Naive B cell (primary cell): Measurements from ENCODE around the gene INTS1. TPM values are rescaled to one million over a fixed set of nuclear protein-coding genes. Genes with fewer than 3 reads are reported as not detected.

Experiments
- ATAC-seq, 2 donors: fragments of 150-1000 bp; cut with Tn5 transposase; 2 replicates each; pipeline ENCODE4 v1.10.0; 2021; ENCODE audit warnings: low read depth in 2 of 2, mild to moderate bottlenecking in 2 of 2, moderate library complexity in 2 of 2
- DNase-seq: peaks from one replicate; pipeline ENCODE4 v3.0.0; 2022
- H3K27ac Mint-ChIP-seq, 6 donors: one replicate each; pipeline ENCODE4 v1.8.0; 2020 to 2022; ENCODE audit warnings: mild to moderate bottlenecking in 6 of 6, mixed read lengths in 6 of 6, moderate library complexity in 5 of 6, inconsistent platforms in 2 of 6
- H3K27me3 Mint-ChIP-seq, 3 donors: one replicate each; pipeline ENCODE4 v1.8.0; 2021 to 2022; ENCODE audit warnings: mixed read lengths in 3 of 3, mild to moderate bottlenecking in 1 of 3
- H3K36me3 Mint-ChIP-seq, 2 donors: one replicate each; pipeline ENCODE4 v1.8.0; 2020 to 2022; ENCODE audit warnings: mixed read lengths in 2 of 2, inconsistent platforms in 1 of 2, mild to moderate bottlenecking in 1 of 2
- H3K4me1 Mint-ChIP-seq, 3 donors: one replicate each; pipeline ENCODE4 v1.8.0; 2020 to 2022; ENCODE audit warnings: mixed read lengths in 3 of 3, inconsistent platforms in 1 of 3, mild to moderate bottlenecking in 1 of 3, moderate library complexity in 1 of 3
- H3K4me3 Mint-ChIP-seq, 8 donors: one replicate each; pipeline ENCODE4 v1.8.0; 2020 to 2022; ENCODE audit warnings: mild to moderate bottlenecking in 8 of 8, mixed read lengths in 8 of 8, moderate library complexity in 8 of 8, inconsistent platforms in 2 of 8
- H3K9me3 Mint-ChIP-seq, 7 donors: one replicate each; pipeline ENCODE4 v1.8.0; 2020 to 2022; ENCODE audit warnings: mixed read lengths in 7 of 7, mild to moderate bottlenecking in 5 of 7, inconsistent platforms in 2 of 7, moderate library complexity in 1 of 7
- polyA plus RNA-seq, 6 donors: library from polyadenylated mRNA; unstranded; fragments of 300-500 nt; fragmentation: Illumina TruSeq; gene quantifications; one replicate each; pipeline ENCODE4 v1.2.3, GENCODE V29; 2021; ENCODE audit warnings: low read depth in 6 of 6

INTS1 gene
- polyA plus RNA-seq, 6 donors from 2014 or later = 3.0 to 26.7 (median 11.7) TPM

DNA sequence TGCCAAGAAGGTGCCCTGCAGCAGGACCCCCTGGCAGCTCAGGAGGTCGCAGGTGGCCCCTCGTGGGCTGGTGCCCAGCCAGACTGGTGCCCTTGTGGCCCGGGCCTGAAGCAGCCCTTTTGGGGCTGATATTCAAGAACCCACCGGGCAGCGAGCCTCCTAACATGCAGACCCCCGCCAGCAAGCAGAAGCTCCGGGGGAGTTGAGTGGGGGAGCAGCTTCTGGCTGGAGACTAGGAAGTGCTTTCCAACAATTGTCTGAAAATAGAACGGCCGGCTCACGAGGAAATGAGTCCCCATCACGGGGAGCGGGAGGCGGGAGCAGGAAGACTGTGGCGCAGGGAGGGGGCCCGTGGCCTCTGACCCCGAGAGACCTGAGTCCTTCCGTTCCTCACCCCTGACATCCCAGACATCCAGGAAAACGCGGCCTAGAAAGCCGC lies 9.5 kb upstream of the INTS1 start:
- ATAC-seq (no peak), DNase-seq (no peak)
- Mint-ChIP-seq H3K36me3 (no peaks in the 10 kb centered on the region), H3K27me3 (no peaks in the 10 kb centered on the region), H3K9me3 (peaks cover 0 to under 1% (median 0%) of the 10 kb centered on the region in 7 donors), H3K4me1 (peaks cover 21 to 53% (median 45%) of the 10 kb centered on the region in 3 donors), H3K27ac (peak overlapping the region in 4 of 6 donors; percentile 76 to 93 (median 87)), H3K4me3 (peak overlapping the region in 7 of 8 donors; percentile 58 to 87 (median 82))

GRCh38 chr7:1512781-1513656 lies 8.8 kb upstream of the INTS1 start:
- Mint-ChIP-seq H3K4me1 (peaks cover 25 to 58% (median 51%) of the 10 kb centered on the region in 3 donors), H3K36me3 (no peaks in the 10 kb centered on the region), H3K4me3 (peak overlapping the region; percentile 58 to 87 (median 84)), H3K27me3 (no peaks in the 10 kb centered on the region), H3K27ac (peak overlapping the region in 5 of 6 donors; percentile 44 to 93 (median 84)), H3K9me3 (no peaks in the 10 kb centered on the region)
- DNase-seq = peak; percentile 75
- ATAC-seq = peak; percentile 88 to 90

DNA sequence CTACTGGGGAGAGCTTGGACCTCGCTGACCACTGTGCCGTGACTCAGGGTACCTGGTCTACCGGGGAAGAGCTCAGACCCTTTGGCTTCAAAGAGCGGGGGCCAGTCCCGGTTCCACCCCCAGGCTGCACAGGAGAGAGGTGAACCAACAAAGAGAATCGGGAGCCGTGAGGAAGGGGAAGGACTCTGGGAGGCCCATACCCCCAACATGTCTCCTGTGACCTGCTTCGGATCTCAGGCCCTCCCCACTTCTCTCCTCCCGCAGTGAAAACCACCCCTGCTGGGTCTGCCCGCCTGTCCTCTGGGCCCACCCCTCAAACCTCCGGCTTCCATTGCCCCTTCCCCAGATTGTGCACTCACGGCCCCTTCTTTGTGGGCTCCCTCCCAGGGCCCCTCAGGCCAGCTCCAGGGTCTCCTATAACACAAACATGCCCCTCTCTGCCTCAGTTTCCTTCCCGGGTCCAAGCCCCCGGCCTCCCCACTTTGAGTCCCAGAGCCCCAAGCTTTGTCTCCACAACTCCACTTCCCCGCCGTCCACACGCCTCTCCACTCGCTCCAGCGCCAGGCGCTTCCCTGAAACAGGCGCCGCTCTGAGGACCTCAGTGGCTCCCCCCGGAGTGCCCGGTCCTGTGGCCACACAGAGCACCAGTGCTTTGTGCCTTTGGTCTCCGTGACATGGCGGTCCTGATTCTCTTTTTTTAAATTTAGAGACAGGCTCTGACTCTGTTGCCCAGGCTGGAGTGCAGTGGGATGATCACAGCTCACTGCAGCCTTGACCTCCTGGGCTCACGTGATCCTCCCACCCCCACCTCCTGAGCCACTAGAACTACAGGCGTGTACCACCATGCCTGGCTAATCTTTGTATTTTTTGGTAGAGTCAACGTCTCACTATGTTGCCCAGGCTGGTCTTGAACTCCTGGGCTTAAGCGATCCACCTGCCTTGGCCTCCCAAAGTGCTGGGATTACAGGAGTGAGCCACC lies 7.5 kb upstream of the INTS1 start:
- H3K4me3 Mint-ChIP-seq = peak overlapping the region in 7 of 8 donors; percentile 58 to 86 (median 81)
- H3K36me3 Mint-ChIP-seq = no peaks in the 10 kb centered on the region
- peaks cover 29 to 68% (median 57%) of the 10 kb centered on the region in 3 donors for H3K4me1 Mint-ChIP-seq
- no peak for ATAC-seq
- no peaks in the 10 kb centered on the region for H3K9me3 Mint-ChIP-seq
- H3K27me3 Mint-ChIP-seq = no peaks in the 10 kb centered on the region
- H3K27ac Mint-ChIP-seq = peak overlapping the region; percentile 57 to 97 (median 88)
- no peak for DNase-seq

DNA sequence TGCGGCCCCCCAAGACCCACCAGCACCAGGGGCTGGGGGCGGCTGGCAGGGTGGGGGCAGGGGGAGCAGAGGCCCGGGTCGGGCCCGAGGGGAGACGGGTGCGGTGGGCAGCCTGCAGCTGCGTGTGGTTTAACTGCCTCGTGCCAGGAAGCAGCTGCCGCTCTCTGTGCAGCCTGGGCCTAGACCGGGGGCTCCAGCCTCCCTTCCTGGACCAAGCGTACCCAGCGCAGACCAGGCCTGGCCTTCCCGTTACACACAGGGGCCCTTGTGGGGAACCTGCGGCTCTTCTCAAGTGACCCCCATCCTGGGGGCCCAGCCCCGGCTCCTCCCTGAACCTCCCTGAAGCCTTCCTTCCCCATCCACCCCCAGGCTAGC lies 6.6 kb upstream of the INTS1 start:
- Mint-ChIP-seq H3K36me3 (no peaks in the 10 kb centered on the region), H3K27ac (peak overlapping the region in 5 of 6 donors; percentile 60 to 97 (median 84)), H3K4me3 (peak overlapping the region in 6 of 8 donors; percentile 12 to 81 (median 62)), H3K4me1 (peaks cover 34 to 75% (median 64%) of the 10 kb centered on the region in 3 donors), H3K9me3 (no peaks in the 10 kb centered on the region), H3K27me3 (no peaks in the 10 kb centered on the region)
- ATAC-seq (peak; percentile 9 to 16), DNase-seq (peak; percentile 49)

DNA sequence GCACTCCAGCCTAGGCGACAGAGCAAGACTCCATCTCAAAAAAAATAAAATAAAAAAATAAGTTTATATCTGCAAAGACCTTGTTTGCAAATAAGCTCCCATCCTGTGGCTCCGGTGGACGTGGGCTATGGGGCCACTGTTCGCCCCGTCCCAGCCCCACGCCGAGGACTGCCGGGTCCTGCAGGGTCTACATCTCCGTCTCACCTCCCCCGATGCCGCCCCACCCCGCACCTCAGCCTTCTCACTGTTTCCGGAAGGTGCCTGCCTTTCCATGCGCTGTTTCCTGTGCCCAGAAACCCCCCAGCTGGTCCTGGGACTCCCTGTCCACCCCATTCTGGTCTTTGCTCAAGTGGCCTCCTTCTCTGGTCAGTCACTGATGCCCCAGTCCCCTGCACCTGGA lies 5.0 kb upstream of the INTS1 start:
- no peaks in the 10 kb centered on the region for H3K9me3 Mint-ChIP-seq
- no peaks in the 10 kb centered on the region for H3K27me3 Mint-ChIP-seq
- H3K4me1 Mint-ChIP-seq = peaks cover 40 to 75% (median 70%) of the 10 kb centered on the region in 3 donors
- no peaks in the 10 kb centered on the region for H3K36me3 Mint-ChIP-seq
- ATAC-seq (no peak), DNase-seq (no peak)
- peak overlapping the region in 2 of 8 donors; percentile 39 to 71 for H3K4me3 Mint-ChIP-seq
- peak overlapping the region in 1 of 6 donors; percentile 63 for H3K27ac Mint-ChIP-seq

- Mint-ChIP-seq H3K27ac (peak overlapping the region; percentile 44 to 92 (median 73)), H3K27me3 (no peaks in the 10 kb centered on the region), H3K36me3 (no peaks in the 10 kb centered on the region), H3K4me3 (peak overlapping the region in 5 of 8 donors; percentile 32 to 78 (median 58)), H3K9me3 (no peaks in the 10 kb centered on the region), H3K4me1 (peaks cover 41 to 68% (median 62%) of the 10 kb centered on the region in 3 donors)
- DNase-seq = no peak
- ATAC-seq = no peak
These were observed 4.1 kb upstream of the INTS1 start for GRCh38 chr7:1508277-1508758.

DNA sequence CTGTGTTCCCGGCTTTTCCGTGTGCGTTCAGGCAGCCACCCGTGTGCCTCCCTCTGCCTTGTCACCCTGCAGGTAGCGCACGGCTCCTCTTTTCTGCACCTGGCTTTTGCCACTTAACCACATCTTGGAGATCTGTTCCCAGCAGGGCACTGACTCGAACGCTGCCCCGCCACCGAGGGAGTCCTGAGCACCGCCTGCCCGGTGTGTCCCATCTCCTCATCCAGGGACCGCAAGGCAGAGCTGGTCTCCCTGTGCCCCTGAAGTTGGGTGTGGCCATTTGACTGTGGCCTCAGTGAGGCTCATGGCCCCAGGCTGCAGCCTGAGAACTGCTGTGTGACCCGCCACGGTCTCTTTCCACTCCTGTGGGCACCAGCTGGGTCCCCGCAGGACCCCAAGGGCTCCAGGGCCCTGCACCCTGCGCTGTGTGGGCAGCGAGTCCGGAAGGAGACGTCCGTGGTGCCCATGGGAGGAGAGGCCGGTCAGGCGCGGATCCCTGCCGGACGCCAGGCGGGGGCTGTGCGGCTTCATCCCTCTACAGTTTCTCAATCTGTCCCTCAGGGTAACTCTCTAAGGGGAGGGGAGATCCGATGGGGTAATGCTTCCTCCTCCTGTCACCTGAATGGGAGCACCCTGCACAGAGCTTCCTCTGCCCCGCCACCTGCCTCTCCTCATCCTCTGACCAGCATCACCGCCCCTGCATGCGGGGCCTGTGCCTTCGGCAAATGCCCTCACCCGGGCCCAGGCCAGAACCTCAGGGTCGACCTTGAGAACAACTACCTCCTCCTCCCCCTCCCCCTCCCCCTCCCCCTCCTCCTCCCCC lies 1.8 kb upstream of the INTS1 start:
- DNase-seq = peak; percentile 33
- Mint-ChIP-seq H3K27ac (peak overlapping the region in 5 of 6 donors; percentile 59 to 92 (median 90)), H3K27me3 (no peaks in the 10 kb centered on the region), H3K4me1 (peaks cover 38 to 65% (median 57%) of the 10 kb centered on the region in 3 donors), H3K9me3 (no peaks in the 10 kb centered on the region), H3K36me3 (peaks cover 0 to under 1% of the 10 kb centered on the region in 2 donors), H3K4me3 (peak overlapping the region; percentile 76 to 90 (median 84))
- ATAC-seq = peak in 1 of 2 donors; percentile 11

GRCh38 chr7:1503390-1503789 lies 799 bp downstream of the INTS1 start:
- ATAC-seq (no peak), DNase-seq (no peak)
- peaks cover 40 to 57% (median 47%) of the 10 kb centered on the region in 3 donors for H3K4me1 Mint-ChIP-seq
- H3K36me3 Mint-ChIP-seq = peaks cover 0 to 7% of the 10 kb centered on the region in 2 donors
- H3K27me3 Mint-ChIP-seq = no peaks in the 10 kb centered on the region
- H3K4me3 Mint-ChIP-seq = peak overlapping the region; percentile 83 to 93 (median 88)
- H3K9me3 Mint-ChIP-seq = no peaks in the 10 kb centered on the region
- H3K27ac Mint-ChIP-seq = peak overlapping the region in 5 of 6 donors; percentile 50 to 87 (median 79)

GRCh38 chr7:1502845-1503244 lies 1.3 kb downstream of the INTS1 start:
- H3K36me3 Mint-ChIP-seq = peaks cover 0 to 7% of the 10 kb centered on the region in 2 donors
- H3K4me3 Mint-ChIP-seq = peak overlapping the region; percentile 83 to 93 (median 88)
- H3K4me1 Mint-ChIP-seq = peaks cover 39 to 56% (median 43%) of the 10 kb centered on the region in 3 donors
- no peaks in the 10 kb centered on the region for H3K27me3 Mint-ChIP-seq
- ATAC-seq = no peak
- peak overlapping the region in 5 of 6 donors; percentile 24 to 88 (median 75) for H3K27ac Mint-ChIP-seq
- H3K9me3 Mint-ChIP-seq = no peaks in the 10 kb centered on the region
- DNase-seq = no peak

DNA sequence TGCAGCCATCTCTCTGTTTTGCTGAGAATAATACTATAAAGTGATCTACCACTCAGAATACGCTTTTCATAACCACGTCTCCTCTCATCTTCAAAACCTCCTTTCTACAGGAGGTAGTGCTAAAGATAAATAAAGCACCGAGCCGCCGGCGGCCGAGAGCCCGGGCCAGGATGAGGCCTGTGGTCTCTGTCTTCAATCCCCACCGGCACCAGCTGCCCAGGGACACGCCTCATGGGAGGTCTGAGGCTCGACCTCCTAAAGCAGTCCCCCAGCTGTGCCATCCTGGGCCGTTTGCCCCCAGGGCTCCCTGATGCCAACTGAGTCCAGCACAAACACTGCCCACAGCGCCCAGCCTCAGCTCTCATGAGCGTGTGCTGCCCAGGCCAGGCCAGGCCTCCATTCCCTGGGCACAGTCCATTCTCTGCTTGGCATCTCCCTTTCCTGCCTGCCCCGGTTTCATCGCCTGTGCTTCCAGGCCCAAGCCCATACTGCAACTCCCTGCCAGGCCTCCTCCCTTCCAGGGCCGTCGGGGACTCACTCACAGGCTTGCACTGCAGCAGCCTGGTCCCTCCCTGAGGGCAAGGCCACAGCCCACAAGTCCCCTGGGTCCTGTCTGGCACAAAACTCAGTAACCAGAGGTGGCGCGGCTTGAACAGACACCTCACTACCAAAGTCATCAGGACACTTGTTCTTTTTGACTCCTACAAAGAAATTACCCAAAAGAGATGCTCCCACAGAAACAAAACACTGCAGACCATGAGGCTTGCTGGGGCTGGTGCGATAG lies 2.5 kb downstream of the INTS1 start:
- Mint-ChIP-seq H3K27ac (peak overlapping the region in 3 of 6 donors; percentile 7 to 49 (median 28)), H3K4me1 (peaks cover 34 to 46% (median 37%) of the 10 kb centered on the region in 3 donors), H3K4me3 (peak overlapping the region; percentile 50 to 91 (median 87)), H3K36me3 (peaks cover 0 to 7% of the 10 kb centered on the region in 2 donors), H3K27me3 (no peaks in the 10 kb centered on the region), H3K9me3 (no peaks in the 10 kb centered on the region)
- no peak for DNase-seq
- no peak for ATAC-seq

DNA sequence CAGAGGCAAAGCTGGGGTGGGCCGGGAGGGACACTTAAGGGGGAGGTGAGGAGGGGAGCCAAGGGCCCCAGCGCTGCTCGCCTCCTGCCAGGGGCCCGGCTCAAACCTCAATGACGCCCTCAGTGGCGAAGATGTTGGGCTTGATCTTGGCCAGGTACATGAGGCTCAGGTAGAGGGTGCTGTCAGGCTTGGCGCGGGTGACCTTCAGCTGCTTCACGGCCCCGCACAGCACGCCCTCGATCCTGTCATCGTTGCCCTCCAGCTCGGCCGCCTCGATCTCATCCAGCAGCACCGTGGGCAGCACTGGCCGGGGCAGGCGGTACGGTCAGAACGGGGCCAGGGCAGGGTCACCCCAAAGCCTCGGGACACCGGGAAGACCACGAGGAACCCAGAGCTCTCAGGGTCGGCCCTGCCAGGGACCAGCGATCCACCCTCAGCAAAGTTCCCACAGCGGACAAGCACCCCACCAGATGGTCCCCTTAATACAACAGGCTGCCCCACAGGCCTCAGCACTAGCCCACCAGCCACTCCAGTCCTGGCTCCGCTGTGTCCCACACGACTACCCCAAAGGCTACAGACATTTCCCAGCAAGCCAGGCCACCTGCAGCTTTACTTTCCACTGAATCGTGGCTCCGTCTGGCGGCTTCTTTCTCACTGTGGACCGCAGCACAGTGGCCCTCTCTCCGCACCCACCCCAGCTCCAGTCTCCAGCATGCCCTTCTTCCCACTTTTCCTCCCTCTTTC lies 4.0 kb downstream of the INTS1 start:
- DNase-seq (no peak), ATAC-seq (no peak)
- Mint-ChIP-seq H3K27ac (peak overlapping the region in 3 of 6 donors; percentile 20 to 75 (median 53)), H3K9me3 (no peaks in the 10 kb centered on the region), H3K4me1 (peaks cover 25 to 34% (median 27%) of the 10 kb centered on the region in 3 donors), H3K4me3 (peak overlapping the region in 1 of 8 donors; percentile 54), H3K36me3 (peaks cover 0 to 7% of the 10 kb centered on the region in 2 donors), H3K27me3 (no peaks in the 10 kb centered on the region)
